Ascending aorta (tissue), 2 donors: ENCODE measurements around the gene TUBG1. TPM values are rescaled to one million over a fixed set of nuclear protein-coding genes. Genes with fewer than 3 reads are reported as not detected.
"Not testable (repeated sequence)": the region's sequence is repeated elsewhere in the genome, so short reads cannot be mapped to it uniquely, and the experiment has no call there.

Experiments used
- DNase-seq, 2 donors: peaks; one replicate each; pipeline ENCODE4 v3.0.0-alpha.2; 2019; ENCODE audit warnings: low spot score in 2 of 2
- H3K27ac ChIP-seq, 2 donors: fragments of 200-600 bp; sonication (generic); one replicate each; pipeline ENCODE4 v1.5.1; 2016 to 2017; ENCODE audit warnings: mild to moderate bottlenecking in 1 of 2
- H3K27me3 ChIP-seq: fragments of 200-600 bp; sonication (generic); one replicate; pipeline ENCODE4 v1.5.1; 2017
- H3K36me3 ChIP-seq, 2 donors: fragments of 200-600 bp; sonication (generic); one replicate each; pipeline ENCODE4 v1.5.1; 2016
- H3K4me1 ChIP-seq, 2 donors: fragments of 200-600 bp; sonication (generic); one replicate each; pipeline ENCODE4 v1.5.1; 2016 to 2017; ENCODE audit warnings: mild to moderate bottlenecking in 1 of 2
- H3K4me3 ChIP-seq, 2 donors: fragments of 200-600 bp; sonication (generic); one replicate each; pipeline ENCODE4 v1.5.1; 2016 to 2017; ENCODE audit warnings: mild to moderate bottlenecking in 1 of 2
- H3K9me3 ChIP-seq, 2 donors: fragments of 200-600 bp; sonication (generic); one replicate each; pipeline ENCODE4 v1.5.1; 2016
- intact Hi-C: fragments of 100-400 bp; cut with DNase I; formaldehyde crosslinking; loops from one replicate; pipeline ENCODE4 v1.15.1; 2023
- total RNA-seq: library from RNA; depleted of rRNA; stranded (reverse); fragments of >200 nt; gene quantifications from one replicate; pipeline ENCODE4 v1.1.0, GENCODE V29; 2016
- TF ChIP-seq, protein P1 (sequence below), 3 experiments: fragments of 200-600 bp in 2 of 3; fragments of 450-650 bp in 1 of 3; sonication (generic) in 2 of 3; IDR thresholded peaks; one replicate each; pipeline ENCODE4 v1.5.1; 2016 to 2019; ENCODE audit warnings: antibody characterized with exemption in 3 of 3, mild to moderate bottlenecking in 1 of 3, moderate library complexity in 1 of 3

TUBG1 gene
- total RNA-seq, 1 donor from 2014 or later: 10.5 TPM

DNA sequence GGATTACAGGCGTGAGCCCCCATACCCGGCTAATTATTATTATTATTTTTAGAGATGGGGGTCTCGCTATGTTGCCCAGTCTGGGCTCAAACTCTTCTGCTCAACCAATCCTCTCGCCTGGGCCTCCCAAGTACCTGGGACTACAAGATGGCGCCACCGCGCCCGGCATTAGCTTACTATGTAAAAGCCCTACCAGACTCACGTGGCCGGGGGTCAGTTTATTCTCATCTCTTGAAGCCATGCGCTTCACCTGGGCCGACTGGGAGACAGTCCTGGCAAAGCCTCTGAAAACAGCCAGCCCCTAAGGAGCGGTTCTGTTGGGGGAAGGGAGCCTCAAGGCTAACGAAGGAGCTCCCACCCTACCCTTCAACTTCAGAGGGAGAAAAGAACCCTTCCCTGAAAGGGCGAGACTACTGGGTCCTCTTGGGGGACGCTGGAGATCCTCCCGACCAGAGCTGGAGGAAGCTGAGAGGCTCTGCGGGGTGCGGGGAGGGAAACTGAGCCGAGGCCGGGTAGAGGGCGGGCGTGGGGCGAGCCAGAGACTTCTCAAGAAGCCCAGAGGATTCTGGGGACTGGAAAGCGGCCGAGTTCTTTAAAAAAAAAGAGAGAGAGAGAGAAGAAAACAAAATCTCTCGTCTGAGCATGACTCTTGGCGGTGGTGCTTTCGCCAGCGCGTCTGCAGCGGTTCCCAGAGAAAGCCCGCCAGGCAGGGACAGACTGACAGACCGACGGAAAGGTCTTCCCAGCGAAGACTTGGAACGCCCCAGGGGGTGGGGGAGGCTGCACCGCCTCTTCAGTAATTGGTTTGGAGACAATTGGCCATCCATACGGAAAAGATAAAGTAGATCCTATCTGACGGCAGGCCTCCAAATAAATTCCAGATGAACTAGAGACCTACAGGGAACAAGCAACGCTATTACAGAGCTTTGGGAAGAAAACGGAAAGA is 44.0 kb downstream of the TUBG1 start:
- no peaks in the 10 kb centered on the region for H3K27me3 ChIP-seq
- H3K36me3 ChIP-seq: no peaks in the 10 kb centered on the region
- intact Hi-C loops: no loop called here
- TF ChIP-seq, protein P1, sequence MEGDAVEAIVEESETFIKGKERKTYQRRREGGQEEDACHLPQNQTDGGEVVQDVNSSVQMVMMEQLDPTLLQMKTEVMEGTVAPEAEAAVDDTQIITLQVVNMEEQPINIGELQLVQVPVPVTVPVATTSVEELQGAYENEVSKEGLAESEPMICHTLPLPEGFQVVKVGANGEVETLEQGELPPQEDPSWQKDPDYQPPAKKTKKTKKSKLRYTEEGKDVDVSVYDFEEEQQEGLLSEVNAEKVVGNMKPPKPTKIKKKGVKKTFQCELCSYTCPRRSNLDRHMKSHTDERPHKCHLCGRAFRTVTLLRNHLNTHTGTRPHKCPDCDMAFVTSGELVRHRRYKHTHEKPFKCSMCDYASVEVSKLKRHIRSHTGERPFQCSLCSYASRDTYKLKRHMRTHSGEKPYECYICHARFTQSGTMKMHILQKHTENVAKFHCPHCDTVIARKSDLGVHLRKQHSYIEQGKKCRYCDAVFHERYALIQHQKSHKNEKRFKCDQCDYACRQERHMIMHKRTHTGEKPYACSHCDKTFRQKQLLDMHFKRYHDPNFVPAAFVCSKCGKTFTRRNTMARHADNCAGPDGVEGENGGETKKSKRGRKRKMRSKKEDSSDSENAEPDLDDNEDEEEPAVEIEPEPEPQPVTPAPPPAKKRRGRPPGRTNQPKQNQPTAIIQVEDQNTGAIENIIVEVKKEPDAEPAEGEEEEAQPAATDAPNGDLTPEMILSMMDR (IDR thresholded peaks at IDR 0.05): no peak
- peak overlapping the region; percentile 69 to 78 for H3K27ac ChIP-seq
- peak overlapping the region; percentile 40 to 67 for H3K4me3 ChIP-seq
- no peaks in the 10 kb centered on the region for H3K9me3 ChIP-seq
- H3K4me1 ChIP-seq: peaks cover 4 to 7% of the 10 kb centered on the region in 2 donors
- DNase-seq: peak in 1 of 2 donors; percentile 78

DNA sequence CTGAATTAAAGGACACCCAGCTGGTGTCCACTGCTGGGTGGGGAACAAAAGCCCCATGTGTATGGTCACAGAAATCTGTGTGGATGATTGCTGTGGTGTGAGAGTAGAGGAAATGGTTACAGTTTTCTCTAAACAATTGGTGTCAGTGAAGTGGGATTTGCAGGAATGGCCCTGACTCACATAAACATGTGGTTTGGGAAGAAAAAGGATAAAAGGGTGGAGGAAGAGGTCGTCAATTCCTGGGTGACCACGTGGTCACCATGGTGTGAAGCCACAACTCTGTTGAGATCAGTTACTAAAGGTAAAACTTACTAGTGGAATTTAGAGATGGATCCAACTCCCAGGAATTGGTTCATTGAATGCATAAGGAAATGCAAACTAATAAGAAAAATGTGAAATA is 46.0 kb downstream of the TUBG1 start:
- H3K36me3 ChIP-seq: no peaks in the 10 kb centered on the region

DNA sequence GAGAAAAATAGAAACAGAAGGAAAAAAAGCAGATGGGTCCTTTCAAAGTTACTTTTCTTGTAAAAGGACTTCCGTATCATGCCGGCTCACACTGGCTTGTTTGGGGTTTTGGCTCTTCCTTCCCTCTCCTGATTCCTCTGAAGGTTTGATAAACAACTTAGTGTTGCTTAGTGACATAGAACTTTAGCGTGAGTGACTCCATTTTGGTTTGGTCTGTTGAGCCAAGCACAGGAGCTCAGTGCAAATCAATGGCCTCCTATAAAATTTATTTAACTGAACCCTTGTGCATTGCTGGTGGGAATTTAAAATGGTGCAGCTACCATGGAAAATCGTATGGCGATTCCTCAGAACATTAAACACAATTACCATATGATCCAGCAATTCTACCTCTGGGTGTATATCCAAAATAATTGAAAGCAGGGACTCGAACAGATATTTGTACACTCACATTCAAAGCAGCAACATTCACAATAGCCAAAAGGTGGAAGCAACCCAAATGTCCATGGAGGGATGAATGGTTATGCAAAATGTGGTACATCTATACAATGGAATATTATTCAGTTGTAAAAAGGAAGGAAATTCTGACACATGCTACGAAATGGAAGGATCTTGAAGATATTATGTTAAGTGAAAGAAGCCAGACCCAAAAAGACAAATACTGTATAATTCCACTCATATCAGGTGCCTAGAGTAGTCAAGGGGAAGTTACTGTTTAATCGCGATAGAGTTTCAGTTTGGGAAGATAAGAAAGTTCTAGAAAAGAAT is 48.5 kb downstream of the TUBG1 start:
- Histone ChIP-seq H3K27ac (no peak overlapping the region), H3K4me1 (peaks cover 13 to 19% of the 10 kb centered on the region in 2 donors), H3K36me3 (peaks cover 9 to 11% of the 10 kb centered on the region in 2 donors), H3K27me3 (no peaks in the 10 kb centered on the region), H3K9me3 (no peaks in the 10 kb centered on the region), H3K4me3 (no peak overlapping the region)
- DNase-seq: no peak
- intact Hi-C loops: no loop called here
- TF ChIP-seq, protein P1 (IDR thresholded peaks at IDR 0.05): no peak

More for the DNA sequence above, 46.0 kb downstream of the TUBG1 start:
- no peaks in the 10 kb centered on the region for H3K9me3 ChIP-seq
- no peak overlapping the region for H3K27ac ChIP-seq
- intact Hi-C loops: no loop called here
- peaks cover 11 to 12% of the 10 kb centered on the region in 2 donors for H3K4me1 ChIP-seq
- no peak for DNase-seq
- TF ChIP-seq, protein P1 (IDR thresholded peaks at IDR 0.05): no peak
- H3K27me3 ChIP-seq: no peaks in the 10 kb centered on the region
- no peak overlapping the region for H3K4me3 ChIP-seq

DNA sequence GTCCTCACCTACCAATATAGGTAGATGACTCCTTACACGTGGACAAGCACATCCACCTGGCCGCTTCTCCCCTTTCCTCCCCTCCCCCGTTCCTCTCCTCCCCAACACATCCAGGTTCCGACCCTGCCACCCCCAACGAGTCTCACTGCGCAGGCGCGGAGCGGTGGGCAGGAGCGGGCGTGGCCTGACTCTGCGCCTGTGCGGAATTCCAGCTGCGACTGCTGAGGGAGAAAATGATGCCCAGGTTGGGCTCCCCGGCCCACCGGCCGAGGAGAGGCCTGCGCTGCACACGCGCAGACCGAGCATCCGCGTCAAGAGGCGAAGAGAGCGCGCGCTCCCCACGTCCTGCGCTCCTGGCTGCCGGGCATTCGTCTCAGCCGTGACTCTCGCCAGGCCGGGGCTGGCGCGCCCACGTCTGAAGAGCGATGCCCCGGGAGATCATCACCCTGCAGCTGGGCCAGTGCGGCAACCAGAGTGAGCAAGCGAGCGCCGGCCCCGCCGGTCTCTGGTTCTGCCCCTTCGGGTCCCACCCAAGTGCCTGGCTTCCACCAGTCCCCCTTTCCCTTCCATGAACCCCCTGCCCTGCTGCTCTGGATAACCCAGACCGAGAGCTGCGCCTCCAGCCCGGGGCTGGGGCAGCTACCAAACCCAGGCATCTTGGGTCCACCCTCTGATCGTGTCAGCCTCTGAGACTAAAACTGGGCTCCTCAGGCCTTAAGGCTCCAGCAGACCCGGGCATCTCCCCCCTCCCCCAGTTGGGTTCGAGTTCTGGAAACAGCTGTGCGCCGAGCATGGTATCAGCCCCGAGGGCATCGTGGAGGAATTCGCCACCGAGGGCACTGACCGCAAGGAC is 49.8 kb downstream of the TUBG1 start, which contains the start of gene TUBG2:
Gene TUBG2 (plus strand): TSS at position 206 of the 853 bp plus-strand sequence. CDS start 220 bp downstream, at position 426.
- H3K27me3 ChIP-seq: no peaks in the 10 kb centered on the region
- peak within 1 kb of the TSS; percentile 71 to 91 for H3K27ac ChIP-seq
- peaks cover 9 to 13% of the 10 kb centered on the region in 2 donors for H3K4me1 ChIP-seq
- H3K36me3 ChIP-seq: peaks cover 18 to 24% of the 10 kb centered on the region in 2 donors
- peak in 1 of 2 donors; percentile 91 for DNase-seq
- intact Hi-C loops: loop anchor here (1.0 kb wide), 2 partner anchors 18 to 50 kb away; partner anchors contain the start of genes RETREG3 and TUBG1
- H3K9me3 ChIP-seq: no peaks in the 10 kb centered on the region
- TF ChIP-seq, protein P1 (IDR thresholded peaks at IDR 0.05): no peak
- H3K4me3 ChIP-seq: peak within 1 kb of the TSS; percentile 49 to 85

DNA sequence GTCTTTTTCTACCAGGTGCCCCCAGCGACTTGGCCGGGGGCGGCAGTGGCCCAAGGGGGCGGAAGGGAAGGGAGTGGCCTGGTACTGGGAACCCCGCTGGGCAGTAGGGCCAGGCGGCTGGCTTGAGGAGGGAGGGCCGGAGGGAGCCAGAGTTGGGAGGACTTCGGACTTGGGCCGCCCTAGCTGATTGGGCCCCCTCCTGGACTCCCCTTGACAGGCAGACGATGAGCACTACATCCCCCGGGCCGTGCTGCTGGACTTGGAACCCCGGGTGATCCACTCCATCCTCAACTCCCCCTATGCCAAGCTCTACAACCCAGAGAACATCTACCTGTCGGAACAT is 50.4 kb downstream of the TUBG1 start:
- H3K9me3 ChIP-seq, H3K27me3 ChIP-seq, DNase-seq: not testable (repeated sequence)
- Histone ChIP-seq H3K27ac (peak overlapping the region; percentile 71 to 91), H3K4me3 (peak overlapping the region; percentile 49 to 85), H3K4me1 (peaks cover 9 to 15% of the 10 kb centered on the region in 2 donors), H3K36me3 (peaks cover 20 to 26% of the 10 kb centered on the region in 2 donors)
- intact Hi-C loops: loop anchor here (1.0 kb wide), 2 partner anchors 17 to 51 kb away; partner anchors contain the start of genes RETREG3 and TUBG1
